GM21576 (cell line): ENCODE data around the gene NTSR2.
"Not testable (repeated sequence)": the region's sequence is repeated elsewhere in the genome, so short reads cannot be mapped to it uniquely, and the experiment has no call there.

Experiments used
- ATAC-seq: cut with Tn5 transposase; IDR thresholded peaks from one replicate; pipeline ENCODE4 v1.9.1; 2021; ENCODE audit warnings: mild to moderate bottlenecking, moderate library complexity; ENCODE audit not compliant: unreplicated experiment

The NTSR2 gene

DNA sequence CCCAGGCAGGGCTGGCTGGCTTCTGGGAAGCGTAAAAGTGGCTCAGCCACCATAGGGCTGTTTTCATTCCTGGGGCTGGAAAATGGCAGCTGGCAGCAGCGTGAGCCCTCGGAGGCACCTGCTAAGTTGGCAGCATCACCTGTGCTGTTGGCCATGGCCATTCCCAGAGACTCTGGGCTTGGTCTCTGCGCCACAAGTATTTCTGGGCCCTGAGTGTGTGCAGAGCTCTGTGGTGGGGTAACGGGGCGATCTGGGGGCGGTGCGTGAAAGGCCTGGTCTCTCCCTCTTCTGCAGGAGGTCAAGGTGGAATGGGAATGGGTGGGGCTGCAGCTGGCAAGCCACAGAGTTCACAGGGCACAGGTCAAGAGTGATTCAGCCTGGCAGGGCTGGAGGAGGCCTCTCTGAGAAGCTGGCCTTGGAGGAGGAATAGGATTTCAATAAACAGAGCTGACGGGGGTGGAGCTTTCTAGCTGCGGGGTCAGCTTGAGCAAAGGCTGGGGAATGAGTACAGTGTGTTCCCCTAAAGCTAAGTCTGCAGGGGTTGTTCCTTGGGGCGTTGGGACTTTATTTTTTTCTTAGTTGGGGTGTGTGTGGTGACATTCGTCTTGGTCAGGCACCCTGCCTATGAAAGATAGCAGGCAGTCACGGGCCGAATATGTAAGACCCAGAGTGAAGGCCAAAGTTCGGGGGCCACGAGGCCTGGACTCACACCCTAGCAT is 10.3 kb upstream of the NTSR2 start:
- ATAC-seq: no peak

DNA sequence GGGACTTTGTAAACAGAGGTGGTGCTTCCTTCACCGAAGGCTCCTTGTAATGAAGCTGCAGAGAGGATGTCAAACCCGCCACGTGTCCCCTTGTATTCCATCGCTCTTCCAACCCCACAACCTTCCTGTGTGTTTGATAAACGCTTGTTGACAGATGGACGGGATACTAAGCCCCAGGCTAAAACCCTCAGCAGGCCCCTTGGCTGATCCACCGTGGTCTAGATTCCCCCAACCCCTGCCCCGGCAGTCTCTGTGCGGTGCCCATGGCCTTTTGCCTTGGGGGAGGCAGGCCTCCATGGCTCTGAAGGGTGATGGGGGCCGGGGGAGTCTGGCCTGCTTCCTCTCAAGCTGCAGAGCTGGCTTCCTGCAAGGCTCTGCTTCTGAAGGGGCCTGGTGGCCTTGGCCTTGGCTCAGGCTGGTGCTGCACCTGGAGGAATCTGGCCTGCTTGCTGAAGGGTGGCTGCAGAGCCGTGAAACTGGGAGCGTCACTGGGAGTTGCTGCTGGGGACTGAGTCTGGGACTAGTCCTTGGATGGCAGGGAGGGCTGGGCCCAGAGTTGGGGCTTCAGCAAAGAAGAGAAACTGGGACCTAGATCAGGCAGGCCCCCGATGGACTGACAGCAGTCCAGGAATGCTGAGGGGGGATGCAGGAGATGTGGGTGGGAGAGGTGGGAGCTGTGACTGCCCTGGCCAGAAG is 9.6 kb upstream of the NTSR2 start:
- ATAC-seq: no peak

DNA sequence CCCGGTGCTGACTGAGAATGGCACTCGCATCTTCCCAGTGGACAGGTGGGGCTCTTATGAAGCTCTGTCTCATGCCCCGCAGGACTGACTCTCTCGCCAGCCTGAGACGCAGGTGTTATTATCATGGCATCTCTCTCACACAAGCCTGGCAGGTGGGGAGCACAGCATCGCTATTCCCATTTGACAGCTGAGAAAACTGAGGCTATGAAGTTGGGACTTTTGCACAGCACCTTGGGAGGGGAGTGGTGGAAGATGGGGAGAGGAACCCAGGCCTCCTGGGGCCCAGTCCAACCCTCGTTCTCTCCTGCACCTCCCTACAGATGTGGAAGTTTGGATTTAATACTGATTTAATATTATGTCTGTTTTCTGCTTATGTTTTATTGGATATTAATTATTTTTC is 9.0 kb upstream of the NTSR2 start:
- no peak for ATAC-seq

DNA sequence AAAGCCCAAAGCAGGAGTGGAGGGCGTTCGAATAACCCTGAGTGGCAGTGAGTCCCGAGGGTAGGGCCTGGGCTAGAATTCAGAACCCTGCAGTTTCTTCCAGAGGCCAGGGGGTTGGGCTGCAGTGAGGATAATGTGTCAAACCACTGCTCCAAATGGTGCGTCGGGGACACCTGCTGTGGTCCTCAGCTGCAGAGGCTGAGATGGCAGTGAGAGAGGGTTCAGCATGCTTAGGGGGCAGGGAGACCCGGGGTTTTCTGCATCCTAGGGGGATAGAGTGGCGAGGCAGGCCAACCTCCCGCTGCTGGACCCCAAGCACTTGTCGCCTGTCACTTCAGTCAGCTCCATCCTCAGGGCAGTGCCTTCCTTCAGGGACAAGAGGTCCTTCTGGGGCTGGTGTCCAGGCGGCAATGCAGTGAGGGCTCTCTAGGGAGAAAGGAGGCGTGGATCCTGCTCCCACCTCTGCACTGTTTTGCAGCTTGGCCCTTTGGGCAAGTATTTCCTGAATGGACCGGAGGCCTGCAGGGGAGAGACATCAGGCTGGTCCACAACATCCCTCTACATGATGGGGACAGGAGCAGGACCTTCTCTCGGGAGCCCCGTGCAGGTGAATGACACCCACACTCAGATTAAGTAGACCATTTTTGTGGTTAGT is 8.4 kb upstream of the NTSR2 start:
- ATAC-seq: no peak

DNA sequence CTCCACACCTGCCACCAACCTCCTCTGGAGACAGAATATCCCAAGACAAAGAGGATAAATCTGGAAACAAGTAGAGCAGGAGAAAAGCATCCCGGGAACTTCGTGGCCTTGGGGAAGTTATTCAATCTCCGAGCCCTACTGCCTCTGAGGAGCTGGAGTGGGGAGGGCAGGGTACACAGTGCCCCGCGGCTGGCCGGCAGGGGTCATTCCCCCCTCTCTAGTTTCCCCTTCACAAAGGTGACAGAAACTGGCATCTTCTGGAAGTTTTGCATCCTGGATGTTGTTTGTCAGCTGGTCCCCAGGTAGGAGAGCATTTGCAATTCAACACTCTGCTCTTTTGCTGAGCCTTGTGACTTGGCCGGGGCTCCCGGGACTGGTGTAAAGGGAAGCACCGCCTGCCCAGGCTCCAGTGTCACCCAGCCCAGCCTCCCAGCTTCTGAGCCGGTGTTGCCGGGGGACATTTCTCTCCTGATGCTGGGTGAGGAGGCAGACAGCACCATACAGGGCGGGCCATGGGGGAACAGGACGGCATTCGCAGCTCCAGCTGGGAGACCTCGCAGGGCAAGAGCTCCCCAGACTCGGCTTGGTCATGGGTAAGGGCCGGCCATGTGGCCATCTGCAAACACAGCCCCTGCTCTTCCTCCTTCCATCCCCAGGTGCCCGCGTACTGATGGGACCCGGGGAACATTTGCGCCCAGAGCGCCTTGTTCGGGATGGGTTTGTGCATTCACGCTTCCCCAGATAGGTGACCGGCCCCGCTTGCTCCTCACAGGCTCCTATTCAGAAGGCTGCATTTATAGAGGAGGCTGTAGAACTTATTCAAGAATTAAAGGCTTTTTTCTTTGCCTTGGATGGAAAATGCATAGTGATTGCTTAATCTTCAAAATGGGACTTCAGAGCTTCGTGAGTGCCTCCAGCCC is 7.4 kb upstream of the NTSR2 start:
- ATAC-seq: no peak

DNA sequence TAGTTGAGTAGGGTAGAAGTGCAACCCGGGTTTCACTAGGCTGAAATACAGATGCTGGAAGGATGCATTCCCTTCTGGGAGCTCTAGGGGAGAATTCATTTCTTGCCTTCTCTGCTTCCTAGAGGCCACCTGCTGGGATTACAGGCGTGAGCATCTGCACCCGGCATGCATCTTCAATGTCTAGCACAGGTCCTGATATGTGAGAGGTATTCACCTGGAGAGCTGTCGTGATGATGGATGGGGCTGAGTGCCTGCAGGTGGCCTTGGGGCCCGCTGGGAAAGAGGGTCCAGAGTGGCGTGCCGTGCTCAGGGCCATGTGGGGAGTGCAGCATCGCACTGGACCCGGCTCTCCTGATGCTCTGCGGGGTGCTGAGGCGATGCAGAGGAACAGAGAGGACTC is 6.6 kb upstream of the NTSR2 start:
- no peak for ATAC-seq

DNA sequence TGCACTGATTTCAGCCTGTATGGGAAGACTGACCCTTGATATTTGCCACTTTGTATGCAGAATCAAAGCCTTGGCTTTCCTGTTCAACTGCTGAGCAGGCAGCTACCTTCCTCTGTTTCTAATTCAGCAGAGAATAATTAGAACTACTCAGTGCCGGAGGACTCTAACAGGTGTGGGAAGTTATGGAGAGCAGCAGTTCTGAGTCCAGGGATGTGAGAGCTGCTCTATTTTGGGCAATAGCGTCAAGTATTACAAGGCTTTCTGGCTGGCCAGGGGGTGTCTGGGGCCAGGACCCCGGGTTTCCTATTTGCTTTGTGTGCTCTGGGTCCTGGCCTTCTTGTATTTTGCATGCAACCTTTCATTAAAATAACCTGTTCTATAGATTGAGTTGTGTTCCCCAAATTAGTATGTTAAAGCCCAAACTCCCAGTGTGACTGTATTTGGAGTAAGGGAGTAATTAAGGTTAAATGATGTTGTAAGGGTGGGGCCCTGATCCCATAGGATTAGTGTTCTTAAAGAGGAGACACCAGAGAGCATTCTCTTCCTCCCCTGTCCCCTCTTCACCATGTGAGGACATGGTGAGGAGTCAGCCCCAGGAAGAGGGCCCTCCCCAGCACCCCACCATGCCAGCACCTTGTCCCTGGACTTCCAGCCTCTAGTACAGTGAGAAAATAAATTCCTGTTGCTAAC is 5.6 kb upstream of the NTSR2 start:
- no peak for ATAC-seq

DNA sequence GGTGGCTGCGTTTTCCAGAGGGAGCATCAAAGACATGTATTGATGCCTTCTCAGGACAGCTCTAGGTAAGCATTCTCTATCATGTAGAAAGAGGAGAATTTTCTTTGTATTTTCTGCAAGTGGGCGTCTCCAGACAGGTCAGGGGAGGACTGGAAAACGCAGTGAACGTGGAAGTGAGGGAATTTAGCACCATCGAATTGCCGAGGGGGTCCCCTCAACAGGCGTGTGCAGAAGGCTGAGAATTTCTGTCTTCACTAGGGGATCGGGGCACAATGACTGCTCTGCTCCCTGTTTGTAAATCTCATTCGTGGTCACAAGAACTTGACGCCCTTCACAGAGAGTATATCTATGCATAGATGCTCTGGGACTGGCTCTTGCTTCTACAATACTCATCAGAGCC is 5.0 kb upstream of the NTSR2 start:
- ATAC-seq: no peak

DNA sequence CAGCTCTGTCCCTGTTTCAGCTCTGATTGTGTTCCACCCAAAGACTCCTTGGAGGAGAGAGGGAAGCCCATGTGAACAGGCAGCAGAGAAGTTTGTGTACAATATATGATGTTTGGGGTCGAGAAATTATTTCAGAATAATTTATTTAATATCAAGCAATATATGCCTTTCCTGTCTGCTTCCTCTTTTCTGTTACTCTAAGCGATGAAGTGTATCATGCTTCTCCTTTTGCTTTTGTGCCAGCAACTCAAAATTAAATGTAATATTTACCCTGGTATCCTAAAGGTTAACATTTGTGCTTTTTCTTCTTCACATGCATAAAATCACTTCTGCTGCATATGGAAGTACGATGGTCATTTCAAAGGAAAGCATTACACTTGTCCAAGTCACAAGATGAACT is 2.4 kb upstream of the NTSR2 start:
- no peak for ATAC-seq

DNA sequence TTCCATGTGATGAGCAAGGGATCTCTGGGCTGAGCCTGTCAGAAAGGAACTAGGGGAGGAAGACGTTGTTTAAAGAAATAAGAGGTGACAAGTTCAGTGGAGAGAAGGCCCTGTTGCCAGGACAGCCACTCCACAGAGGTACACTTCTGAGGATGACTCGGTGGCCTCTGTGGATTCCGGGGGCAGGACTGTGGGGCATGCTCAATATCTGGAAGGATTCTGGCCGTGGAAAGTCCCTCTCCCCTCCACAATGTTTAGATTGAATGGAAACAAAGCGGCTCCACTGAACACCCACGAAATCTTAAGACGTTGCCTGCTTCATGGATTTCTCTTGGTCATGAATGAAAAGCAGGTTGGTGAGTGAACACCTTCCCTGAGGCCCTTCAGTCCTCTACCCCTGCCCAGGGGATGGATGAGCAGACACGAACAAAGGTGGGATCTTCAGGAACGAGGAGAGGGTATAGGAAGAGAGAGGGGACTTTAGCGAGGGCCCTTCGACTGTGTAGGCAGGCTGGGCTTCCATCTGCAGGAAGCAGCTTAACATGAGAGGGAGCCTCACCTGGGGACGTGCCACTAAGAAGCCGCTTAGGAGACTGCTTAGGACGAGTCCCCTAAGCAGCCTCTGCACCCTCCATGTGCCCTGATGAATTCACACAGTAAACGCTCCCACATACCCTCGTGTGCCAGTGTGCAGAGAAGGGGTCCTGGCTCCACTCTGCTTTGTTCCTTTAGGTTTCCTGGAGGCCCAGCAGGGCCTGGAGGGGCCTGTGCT is 1.9 kb downstream of the NTSR2 start:
- no peak for ATAC-seq

DNA sequence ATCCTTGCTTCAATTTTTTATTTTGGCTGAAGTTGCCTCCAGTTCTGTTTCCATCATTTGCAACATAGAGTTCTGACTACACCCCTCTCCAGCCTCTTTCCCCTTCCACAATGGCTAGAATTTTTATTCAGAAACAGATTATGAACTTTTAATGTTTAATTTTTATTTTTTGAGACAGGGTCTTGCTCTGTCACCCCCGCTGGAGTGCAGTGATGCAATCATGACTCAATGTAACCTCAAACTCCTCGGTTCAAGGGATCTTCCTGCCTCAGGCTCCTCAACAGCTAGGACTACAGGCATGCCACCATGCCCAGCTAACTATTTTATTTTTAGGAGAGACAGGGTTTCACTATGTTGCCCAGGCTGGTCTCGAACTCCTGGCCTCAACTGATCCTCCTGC is 2.8 kb downstream of the NTSR2 start:
- ATAC-seq: no peak

DNA sequence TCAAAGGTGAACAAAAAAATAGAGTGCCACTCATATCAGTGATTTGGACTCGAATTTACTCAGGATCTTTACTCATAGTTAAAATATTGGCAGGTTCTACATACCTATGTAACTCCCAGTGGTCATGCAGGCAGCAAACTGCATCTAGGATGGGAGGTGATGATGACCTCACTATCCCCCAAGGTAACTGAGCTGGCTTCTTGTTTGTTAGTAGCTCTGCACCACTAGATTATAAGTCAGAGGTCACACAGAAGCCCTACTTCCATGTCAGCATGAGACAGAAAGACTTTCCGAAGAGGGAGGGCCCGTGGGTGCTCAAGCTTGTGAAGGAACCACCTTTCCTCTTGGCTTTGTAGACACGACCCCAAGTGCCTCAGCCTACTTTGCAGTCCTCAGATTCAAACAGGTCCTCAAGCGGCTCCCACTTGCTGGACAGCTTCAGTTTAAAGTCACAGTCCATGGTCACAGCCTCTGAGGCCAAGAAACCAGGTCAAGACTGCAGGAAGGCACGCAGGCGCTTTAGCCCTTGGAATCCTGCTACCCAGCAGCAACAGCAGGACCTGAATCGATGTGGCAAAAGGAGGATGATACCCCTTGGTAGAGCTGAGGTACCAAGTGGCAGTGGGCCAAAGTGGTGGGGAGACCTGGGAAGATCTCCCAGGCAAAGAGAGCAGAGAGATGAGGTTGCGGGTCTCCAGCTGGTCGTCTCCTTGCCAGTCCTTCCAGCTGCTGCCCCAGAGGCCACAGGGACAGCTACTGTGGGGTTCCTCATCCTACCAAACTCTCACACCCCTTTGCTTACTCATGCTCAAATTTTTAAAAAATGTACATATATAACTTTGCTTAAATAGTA is 4.3 kb downstream of the NTSR2 start:
- ATAC-seq: no peak

DNA sequence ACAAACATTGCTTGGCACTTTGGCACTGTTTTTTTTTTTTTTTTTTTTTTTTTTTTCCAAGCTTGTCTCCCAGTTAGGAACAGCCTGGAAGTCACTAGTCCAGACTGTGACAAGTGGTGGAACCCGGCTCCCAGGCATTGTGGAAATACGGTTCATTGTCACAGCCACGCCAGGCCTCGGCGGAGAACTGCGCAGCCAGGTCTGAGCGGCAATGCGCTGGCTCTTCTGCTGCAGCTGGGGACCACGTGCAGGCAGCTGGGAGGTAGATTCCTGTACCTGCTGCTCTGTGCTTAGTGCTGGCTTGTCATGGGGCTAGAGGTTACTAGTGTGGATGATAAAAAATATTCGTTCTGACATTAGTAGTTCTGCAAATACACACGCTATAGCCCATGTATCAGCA is 5.0 kb downstream of the NTSR2 start:
- no peak for ATAC-seq

DNA sequence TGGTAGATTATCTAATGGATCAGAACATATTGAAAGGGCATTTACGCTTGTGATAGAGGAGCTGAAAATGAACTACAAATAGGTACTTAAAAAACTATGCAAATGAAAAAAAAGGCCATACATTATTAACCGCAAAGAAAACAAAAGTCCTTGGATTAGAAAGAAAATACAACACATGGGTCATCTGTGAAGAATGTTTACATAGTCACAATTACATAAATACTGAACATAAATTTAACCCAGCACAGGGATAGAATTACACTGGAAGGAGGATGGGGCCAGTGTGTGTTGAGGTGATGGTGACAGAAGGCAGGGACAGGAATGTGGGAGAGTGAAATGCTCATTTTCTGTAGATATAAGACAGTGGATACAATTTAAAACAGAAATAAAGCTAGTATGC is 6.6 kb downstream of the NTSR2 start:
- no peak for ATAC-seq

DNA sequence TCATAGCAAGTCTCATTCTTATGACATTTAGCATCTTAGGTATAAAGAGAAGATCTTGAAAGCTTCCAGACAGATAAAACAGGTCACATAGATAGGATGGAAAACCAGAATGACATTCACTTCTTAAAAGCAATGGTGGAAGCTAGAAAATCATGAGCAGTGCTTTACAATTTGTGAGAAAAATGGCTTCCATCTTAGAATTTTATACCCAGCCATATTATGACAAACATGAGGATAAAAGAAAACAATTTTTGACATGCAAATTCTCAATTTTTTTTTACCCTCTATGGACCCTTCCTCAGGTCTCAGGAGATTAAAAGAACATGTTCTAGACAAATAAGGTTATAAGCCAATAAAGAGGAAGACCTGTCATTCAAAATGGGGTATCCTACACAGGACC is 7.1 kb downstream of the NTSR2 start:
- no peak for ATAC-seq

DNA sequence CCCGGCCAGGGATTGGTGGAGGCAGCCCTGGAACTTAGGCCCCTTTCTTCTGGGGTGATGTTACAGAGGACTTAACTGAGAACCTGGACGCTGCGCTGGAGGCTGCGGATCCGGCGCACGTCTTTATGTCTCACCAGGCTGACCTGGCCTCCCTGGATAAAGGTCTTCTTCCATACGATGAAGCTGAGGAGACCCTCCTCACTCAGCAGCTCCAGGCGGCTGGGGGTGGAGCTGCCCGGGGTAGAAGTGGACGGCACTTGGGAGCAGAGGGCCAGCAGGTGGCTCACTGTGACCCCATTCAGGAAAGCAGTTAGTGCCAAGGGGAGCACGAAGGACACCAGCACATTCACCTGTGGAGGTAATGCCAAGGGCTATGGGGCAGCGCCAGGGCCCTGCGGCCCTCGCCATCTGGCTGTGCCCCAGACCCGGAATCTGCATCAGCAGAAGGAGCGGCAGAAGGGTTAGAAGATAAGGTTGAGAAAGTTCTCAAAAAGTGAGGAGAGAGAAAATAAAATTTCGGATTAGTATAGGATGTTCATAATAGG is 8.0 kb downstream of the NTSR2 start:
- ATAC-seq: no peak

DNA sequence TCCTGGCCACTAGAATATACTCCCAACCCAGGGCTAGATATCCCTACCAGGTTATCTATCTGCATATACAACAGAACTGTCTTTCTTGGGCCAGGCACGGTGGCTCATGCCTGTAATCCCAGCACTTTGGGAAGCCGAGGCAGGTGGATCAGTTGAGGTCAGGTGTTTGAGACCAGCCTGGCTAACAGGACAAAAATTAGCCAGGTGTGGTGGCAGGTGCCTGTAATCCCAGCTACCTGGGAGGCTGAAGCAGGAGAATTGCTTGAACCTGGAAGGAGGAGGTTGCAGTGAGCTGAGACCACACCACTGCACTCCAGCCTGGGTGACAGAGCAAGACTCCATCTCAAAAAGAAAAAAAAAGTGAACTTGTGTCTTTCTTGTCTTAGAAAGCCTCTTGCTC is 9.6 kb downstream of the NTSR2 start:
- ATAC-seq: not testable (repeated sequence)

DNA sequence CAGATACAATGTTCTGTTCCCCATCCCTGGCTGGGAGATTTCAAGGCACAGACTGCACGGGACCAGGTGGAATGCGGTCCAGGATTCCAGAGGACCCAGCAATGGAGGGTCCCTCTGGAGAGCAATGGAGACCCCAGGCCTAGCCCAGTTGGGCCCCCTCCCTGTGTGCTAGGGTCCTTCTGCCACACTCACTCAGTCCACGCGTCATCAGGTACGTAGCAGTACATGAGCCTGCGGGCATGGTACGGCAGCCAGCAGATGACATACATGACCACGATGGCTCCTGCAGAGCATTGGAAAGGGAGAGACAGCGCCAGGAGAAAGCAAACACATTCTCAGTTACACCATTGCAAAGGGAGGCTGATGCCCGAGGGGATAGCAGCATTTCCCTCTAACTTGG is 10.1 kb downstream of the NTSR2 start:
- ATAC-seq: no peak

DNA sequence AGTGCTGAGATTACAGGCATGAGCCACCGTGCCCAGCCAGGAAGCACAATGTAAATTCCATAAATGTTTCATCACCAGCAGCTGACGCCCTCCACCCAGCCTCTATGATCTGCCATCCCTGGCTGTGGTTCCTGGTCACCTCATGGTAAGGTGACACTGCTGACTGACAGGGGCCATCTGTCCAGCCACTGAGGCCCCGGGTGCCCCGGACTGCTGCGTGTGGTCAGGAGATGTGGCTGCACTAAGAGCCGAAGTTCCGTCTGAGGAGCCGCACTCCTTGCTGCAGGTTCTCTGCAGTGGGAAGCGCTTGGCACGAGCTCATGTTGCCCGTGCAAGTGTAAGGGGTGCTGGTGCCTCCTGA is 10.9 kb downstream of the NTSR2 start:
- no peak for ATAC-seq
